ENCODE results near the gene RBM10. TPM values are rescaled to one million over a fixed set of nuclear protein-coding genes. Genes with fewer than 3 reads are reported as not detected.
"Not testable (repeated sequence)": the region's sequence is repeated elsewhere in the genome, so short reads cannot be mapped to it uniquely, and the experiment has no call there.

The RBM10 gene
- total RNA-seq, 2 donors from 2014 or later = 48.3 to 50.6 TPM

- H3K4me1 ChIP-seq (ENCODE audit: control insufficient read depth, insufficient read depth, low read length) = no peaks in the 10 kb centered on the region
- Mint-ChIP-seq H3K4me1 (no peaks in the 10 kb centered on the region), H3K9me3 (peaks cover 55% of the 10 kb centered on the region), H3K36me3 (ENCODE audit: low read depth) (peaks cover 4% of the 10 kb centered on the region), H3K4me3 (no peak overlapping the region), H3K27me3 (ENCODE audit: insufficient read depth) (no peaks in the 10 kb centered on the region), H3K27ac (no peak overlapping the region)
- H3K9ac ChIP-seq (ENCODE audit: extremely low read depth, low read length, poor library complexity, severe bottlenecking) = no peak overlapping the region
- no peaks in the 10 kb centered on the region for H3K27me3 ChIP-seq (ENCODE audit: control insufficient read depth, insufficient read depth, low read length, poor library complexity, severe bottlenecking)
- H3K27ac ChIP-seq (ENCODE audit: low read depth, low read length) = no peak overlapping the region
- TF ChIP-seq, protein P1, sequence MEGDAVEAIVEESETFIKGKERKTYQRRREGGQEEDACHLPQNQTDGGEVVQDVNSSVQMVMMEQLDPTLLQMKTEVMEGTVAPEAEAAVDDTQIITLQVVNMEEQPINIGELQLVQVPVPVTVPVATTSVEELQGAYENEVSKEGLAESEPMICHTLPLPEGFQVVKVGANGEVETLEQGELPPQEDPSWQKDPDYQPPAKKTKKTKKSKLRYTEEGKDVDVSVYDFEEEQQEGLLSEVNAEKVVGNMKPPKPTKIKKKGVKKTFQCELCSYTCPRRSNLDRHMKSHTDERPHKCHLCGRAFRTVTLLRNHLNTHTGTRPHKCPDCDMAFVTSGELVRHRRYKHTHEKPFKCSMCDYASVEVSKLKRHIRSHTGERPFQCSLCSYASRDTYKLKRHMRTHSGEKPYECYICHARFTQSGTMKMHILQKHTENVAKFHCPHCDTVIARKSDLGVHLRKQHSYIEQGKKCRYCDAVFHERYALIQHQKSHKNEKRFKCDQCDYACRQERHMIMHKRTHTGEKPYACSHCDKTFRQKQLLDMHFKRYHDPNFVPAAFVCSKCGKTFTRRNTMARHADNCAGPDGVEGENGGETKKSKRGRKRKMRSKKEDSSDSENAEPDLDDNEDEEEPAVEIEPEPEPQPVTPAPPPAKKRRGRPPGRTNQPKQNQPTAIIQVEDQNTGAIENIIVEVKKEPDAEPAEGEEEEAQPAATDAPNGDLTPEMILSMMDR (conservative IDR thresholded peaks at IDR 0.05) = no peak
- H3K4me3 ChIP-seq (ENCODE audit: low read length) = no peak overlapping the region
- peak; percentile 35 for DNase-seq
- WGBS, 2 experiments (ENCODE audit: insufficient coverage in 1 of 2, insufficient read length in 1 of 2) = 96% methylated on average over 2 of the region's 2 CpGs; no CpG with 5 or more reads in 1 of the 2 experiments
- H3K9me3 ChIP-seq (ENCODE audit: control insufficient read depth, low read length) = no peaks in the 10 kb centered on the region
- H3K36me3 ChIP-seq (ENCODE audit: control insufficient read depth, insufficient read depth, low read length) = no peaks in the 10 kb centered on the region
These were observed 46.5 kb upstream of the RBM10 start for GRCh38 chrX:47098338-47099094.

- no peaks in the 10 kb centered on the region for H3K4me1 Mint-ChIP-seq
- no peaks in the 10 kb centered on the region for H3K27me3 Mint-ChIP-seq (ENCODE audit: insufficient read depth)
- H3K4me3 ChIP-seq (ENCODE audit: low read length) = no peak overlapping the region
- H3K4me3 Mint-ChIP-seq = no peak overlapping the region
- H3K27ac ChIP-seq (ENCODE audit: low read depth, low read length) = no peak overlapping the region
- H3K36me3 Mint-ChIP-seq (ENCODE audit: low read depth) = peaks cover 4% of the 10 kb centered on the region
- H3K36me3 ChIP-seq (ENCODE audit: control insufficient read depth, insufficient read depth, low read length) = no peaks in the 10 kb centered on the region
- no peaks in the 10 kb centered on the region for H3K9me3 ChIP-seq (ENCODE audit: control insufficient read depth, low read length)
- no peaks in the 10 kb centered on the region for H3K27me3 ChIP-seq (ENCODE audit: control insufficient read depth, insufficient read depth, low read length, poor library complexity, severe bottlenecking)
- DNase-seq = no peak
- H3K9ac ChIP-seq (ENCODE audit: extremely low read depth, low read length, poor library complexity, severe bottlenecking) = no peak overlapping the region
- 86% methylated on average over 2 of the region's 4 CpGs; no CpG with 5 or more reads in 1 of the 2 experiments for WGBS, 2 experiments (ENCODE audit: insufficient coverage in 1 of 2, insufficient read length in 1 of 2)
- H3K9me3 Mint-ChIP-seq = peaks cover 53% of the 10 kb centered on the region
- TF ChIP-seq, protein P1 (conservative IDR thresholded peaks at IDR 0.05) = no peak
- H3K27ac Mint-ChIP-seq = no peak overlapping the region
- H3K4me1 ChIP-seq (ENCODE audit: control insufficient read depth, insufficient read depth, low read length) = no peaks in the 10 kb centered on the region
These were observed 43.8 kb upstream of the RBM10 start for GRCh38 chrX:47101206-47101605.

DNA sequence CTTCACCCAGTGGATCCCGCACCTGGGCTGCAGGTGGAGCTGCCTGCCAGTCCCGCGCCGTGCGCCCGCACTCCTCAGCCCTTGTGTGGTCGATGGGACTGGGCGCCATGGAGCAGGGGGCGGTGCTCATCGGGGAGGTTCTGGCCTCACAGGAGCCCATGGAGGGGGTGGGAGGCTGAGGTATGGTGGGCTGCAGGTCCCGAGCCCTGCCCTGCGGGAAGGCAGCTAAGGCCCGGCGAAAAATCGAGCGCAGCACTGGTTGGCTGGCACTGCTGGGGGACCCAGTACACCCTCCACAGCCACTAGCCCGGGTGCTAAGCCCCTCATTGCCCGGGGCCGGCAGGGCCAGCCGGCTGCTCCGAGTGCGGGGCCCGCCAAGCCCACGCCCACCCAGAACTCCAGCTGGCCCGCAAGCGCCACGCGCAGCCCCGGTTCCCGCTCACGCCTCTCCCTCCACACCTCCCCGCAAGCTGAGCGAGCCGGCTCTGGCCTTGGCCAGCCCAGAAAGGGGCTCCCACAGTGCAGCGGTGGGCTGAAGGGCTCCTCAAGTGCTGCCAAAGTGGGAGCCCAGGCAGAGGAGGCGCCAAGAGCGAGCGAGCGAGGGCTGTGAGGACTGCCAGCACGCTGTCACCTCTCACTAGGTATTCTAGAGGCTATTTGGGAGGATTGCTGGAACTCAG is 33.9 kb upstream of the RBM10 start:
- H3K4me3 Mint-ChIP-seq; H3K4me3 ChIP-seq (ENCODE audit: low read length); H3K27me3 Mint-ChIP-seq (ENCODE audit: insufficient read depth); H3K27me3 ChIP-seq (ENCODE audit: control insufficient read depth, insufficient read depth, low read length, poor library complexity, severe bottlenecking); H3K27ac ChIP-seq (ENCODE audit: low read depth, low read length); H3K27ac Mint-ChIP-seq; H3K4me1 ChIP-seq (ENCODE audit: control insufficient read depth, insufficient read depth, low read length); DNase-seq; H3K36me3 ChIP-seq (ENCODE audit: control insufficient read depth, insufficient read depth, low read length); H3K9ac ChIP-seq (ENCODE audit: extremely low read depth, low read length, poor library complexity, severe bottlenecking); H3K4me1 Mint-ChIP-seq; H3K9me3 ChIP-seq (ENCODE audit: control insufficient read depth, low read length); H3K36me3 Mint-ChIP-seq (ENCODE audit: low read depth): not testable (repeated sequence)
- peaks cover 61% of the 10 kb centered on the region for H3K9me3 Mint-ChIP-seq
- WGBS, 2 experiments (ENCODE audit: insufficient coverage in 1 of 2, insufficient read length in 1 of 2) = 91% methylated on average over 18 of the region's 40 CpGs; no CpG with 5 or more reads in 1 of the 2 experiments
